Ishikawa (cell line): Measurements from ENCODE around the gene ANKLE1.

Experiments used
- CEBPB ChIP-seq: IDR thresholded peaks from 2 replicates; pipeline ENCODE4 v1.6.1; 2012
- CREB1 ChIP-seq: IDR thresholded peaks from 2 replicates; pipeline ENCODE4 v1.6.1; 2012; ENCODE audit warnings: low read depth
- EGR1 ChIP-seq: IDR thresholded peaks from 2 replicates; pipeline ENCODE4 v1.6.1; 2012
- EP300 ChIP-seq: IDR thresholded peaks from 2 replicates; pipeline ENCODE4 v1.6.1; 2012; ENCODE audit warnings: borderline replicate concordance
- FOXM1 ChIP-seq: IDR thresholded peaks from 2 replicates; pipeline ENCODE4 v1.6.1; 2012; ENCODE audit warnings: low read depth, borderline replicate concordance
- NFIC ChIP-seq: IDR thresholded peaks from 2 replicates; pipeline ENCODE4 v1.6.1; 2012
- RAD21 ChIP-seq: IDR thresholded peaks from 2 replicates; pipeline ENCODE4 v1.6.1; 2012; ENCODE audit warnings: low read depth
- REST ChIP-seq: IDR thresholded peaks from 2 replicates; pipeline ENCODE4 v1.6.1; 2012; ENCODE audit warnings: low read depth, mild to moderate bottlenecking
- TAF1 ChIP-seq: IDR thresholded peaks from 2 replicates; pipeline ENCODE4 v1.6.1; 2012; ENCODE audit warnings: low read depth, mild to moderate bottlenecking
- TCF12 ChIP-seq: IDR thresholded peaks from 2 replicates; pipeline ENCODE4 v1.6.1; 2012; ENCODE audit warnings: low read depth
- TEAD4 ChIP-seq: IDR thresholded peaks from 2 replicates; pipeline ENCODE4 v1.6.1; 2012
- USF1 ChIP-seq: IDR thresholded peaks from 2 replicates; pipeline ENCODE4 v1.6.1; 2012
- YY1 ChIP-seq: IDR thresholded peaks from 2 replicates; pipeline ENCODE4 v1.6.1; 2012; ENCODE audit warnings: low read depth
- ZBTB7A ChIP-seq: IDR thresholded peaks from 2 replicates; pipeline ENCODE4 v1.6.1; 2012; ENCODE audit warnings: low read depth
- TF ChIP-seq, protein P1 (sequence below): IDR thresholded peaks from 2 replicates; pipeline ENCODE4 v1.6.1; 2012

ANKLE1 gene

GRCh38 chr19:17330262-17331044 is 48.8 kb downstream of the ANKLE1 start:
- no peak for TF ChIP-seq REST
- no peak for TF ChIP-seq RAD21
- no peak for TF ChIP-seq NFIC
- no peak for TF ChIP-seq TCF12
- no peak for TF ChIP-seq TEAD4
- TF ChIP-seq CREB1, result no peak
- TF ChIP-seq EGR1, result no peak
- TF ChIP-seq YY1, result no peak
- TF ChIP-seq, protein P1, sequence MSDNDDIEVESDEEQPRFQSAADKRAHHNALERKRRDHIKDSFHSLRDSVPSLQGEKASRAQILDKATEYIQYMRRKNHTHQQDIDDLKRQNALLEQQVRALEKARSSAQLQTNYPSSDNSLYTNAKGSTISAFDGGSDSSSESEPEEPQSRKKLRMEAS, result no peak
- TF ChIP-seq EP300, result no peak
- no peak for TF ChIP-seq CEBPB
- no peak for TF ChIP-seq TAF1
- TF ChIP-seq USF1, result no peak
- TF ChIP-seq ZBTB7A, result no peak
- no peak for TF ChIP-seq FOXM1

DNA sequence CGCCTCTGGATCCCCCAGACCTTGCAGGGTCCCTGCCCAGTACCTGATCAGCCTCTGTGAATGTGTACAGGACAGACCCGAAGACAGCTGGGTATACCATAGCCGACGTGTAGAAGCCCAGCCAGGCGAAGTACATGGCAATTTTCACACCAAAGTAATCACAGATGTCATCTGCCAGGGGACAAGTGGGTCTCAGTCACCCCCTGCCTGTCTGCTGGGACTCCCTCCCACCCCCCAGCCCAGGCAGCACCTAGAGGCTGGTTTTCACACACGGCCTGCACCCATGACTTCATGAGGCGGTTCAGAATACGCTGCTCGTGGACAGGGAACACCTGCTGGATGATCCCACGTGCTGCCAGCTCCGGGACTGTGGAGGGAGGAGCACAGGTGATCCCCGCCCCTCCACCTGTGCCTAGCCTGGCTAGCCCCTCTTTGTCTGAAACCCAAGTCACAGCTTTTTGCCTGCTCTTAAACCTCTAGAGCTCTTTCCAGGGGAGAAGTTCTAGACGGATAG is 49.4 kb downstream of the ANKLE1 start:
- no peak for TF ChIP-seq EGR1
- TF ChIP-seq EP300, result no peak
- TF ChIP-seq YY1, result no peak
- no peak for TF ChIP-seq REST
- TF ChIP-seq RAD21, result no peak
- no peak for TF ChIP-seq CREB1
- TF ChIP-seq TCF12, result no peak
- TF ChIP-seq USF1, result no peak
- TF ChIP-seq CEBPB, result no peak
- TF ChIP-seq FOXM1, result no peak
- no peak for TF ChIP-seq TAF1
- TF ChIP-seq, protein P1, result no peak
- no peak for TF ChIP-seq ZBTB7A

DNA sequence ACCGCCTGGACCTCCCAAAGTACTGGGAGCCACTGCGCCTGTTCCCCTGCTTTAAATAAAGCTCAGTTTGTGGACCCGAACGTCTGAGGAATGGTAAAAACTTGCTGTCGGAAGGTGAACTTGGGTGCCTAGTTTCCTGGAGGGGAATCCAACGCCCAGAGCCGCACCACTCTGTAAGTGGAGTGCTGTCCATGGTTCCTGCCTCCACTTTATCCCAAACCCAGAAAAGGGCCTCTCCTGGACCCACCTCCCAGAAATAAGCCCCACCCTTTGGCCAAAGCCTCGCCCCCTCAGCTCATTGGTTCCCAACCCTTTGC is 50.6 kb downstream of the ANKLE1 start:
- TF ChIP-seq EGR1 (no peak), REST (peak; percentile 82), YY1 (no peak), USF1 (no peak)

DNA sequence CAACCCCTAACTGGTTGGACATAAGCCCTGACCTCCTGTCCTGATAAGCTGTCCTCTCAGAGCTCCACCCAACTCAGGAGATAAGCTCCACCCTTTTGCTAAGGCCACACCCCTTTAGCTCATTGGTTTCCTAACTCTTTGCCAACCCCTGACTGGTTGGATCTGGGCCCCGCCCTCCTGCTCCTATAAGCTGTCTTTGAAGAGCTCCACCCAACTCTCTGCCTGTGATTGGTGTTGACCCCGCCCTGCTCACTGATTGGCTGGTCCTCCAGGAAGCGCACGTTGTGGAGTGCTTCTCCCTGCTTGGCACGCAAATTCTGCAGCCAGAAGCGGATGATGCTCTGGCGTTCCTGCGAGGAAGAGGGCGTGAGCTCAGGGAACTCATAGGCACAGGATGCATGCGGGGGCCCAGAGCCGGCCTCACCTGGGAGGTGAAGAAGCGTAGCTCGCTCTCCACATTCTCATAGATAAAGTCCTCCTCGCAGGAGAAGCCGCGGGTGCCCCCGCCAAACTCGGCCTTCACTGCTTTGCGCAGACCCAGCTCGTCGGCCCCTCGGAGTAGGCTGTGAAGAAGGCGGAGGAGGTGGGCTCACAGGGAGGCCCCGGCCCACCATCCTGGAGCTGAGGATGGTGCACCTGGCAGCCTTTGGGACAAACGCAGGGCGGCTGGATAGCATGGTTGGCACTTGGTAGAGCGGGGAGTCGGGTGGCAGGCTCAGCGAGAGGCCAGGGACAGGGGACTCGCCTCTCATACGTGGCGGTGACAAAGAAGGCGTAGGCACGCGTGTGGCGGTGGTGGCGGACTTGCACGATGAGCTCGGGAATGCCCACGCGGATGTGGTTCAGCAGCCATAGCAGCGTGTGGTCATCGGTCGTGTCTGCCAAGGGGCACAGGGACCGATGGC is 51.2 kb downstream of the ANKLE1 start:
- TF ChIP-seq EP300 (no peak), NFIC (no peak), RAD21 (no peak), TEAD4 (no peak), YY1 (no peak), TCF12 (no peak), ZBTB7A (no peak), USF1 (no peak), CEBPB (no peak), CREB1 (no peak), FOXM1 (no peak), REST (no peak), EGR1 (no peak), TAF1 (no peak)
- TF ChIP-seq, protein P1, result no peak
